ENCODE measurements around the gene BSG. TPM values are rescaled to one million over a fixed set of nuclear protein-coding genes. Genes with fewer than 3 reads are reported as not detected.
"Not testable (repeated sequence)": the region's sequence is repeated elsewhere in the genome, so short reads cannot be mapped to it uniquely, and the experiment has no call there.

BSG gene
- total RNA-seq, 1 experiment from 2014 or later: 618 TPM

- Histone ChIP-seq H3K4me1 (peaks cover 8% of the 10 kb centered on the region), H3K36me3 (ENCODE audit: control insufficient read depth, insufficient read depth, low read length) (no peaks in the 10 kb centered on the region), H3K4me3 (ENCODE audit: low read depth, low read length) (no peak overlapping the region), H3K27me3 (replicated peaks; ENCODE audit: control insufficient read depth, insufficient read depth, low read length) (no peaks in the 10 kb centered on the region), H3K9me3 (no peaks in the 10 kb centered on the region)
- ChIA-PET POLR2A (no interaction called here), CTCF (interaction anchor here (1.2 kb wide), 1 partner anchor 17 kb away, joined by 3 read pairs; no protein-coding TSS in a partner anchor)
- intact Hi-C loops (cut with micrococcal nuclease; ENCODE audit: unreplicated experiment): no loop called here
- peak in 1 of 2 experiments; percentile 65 for DNase-seq
- no TSS peak for BruUV-seq (replicated peaks)
- H3K27ac Mint-ChIP-seq (ENCODE audit: unreplicated experiment): no peak overlapping the region
- no peaks in the 10 kb centered on the region for H3K27me3 Mint-ChIP-seq (ENCODE audit: insufficient read depth, unreplicated experiment)
- H3K9me3 Mint-ChIP-seq (ENCODE audit: unreplicated experiment): no peaks in the 10 kb centered on the region
- H3K4me1 Mint-ChIP-seq (ENCODE audit: low read depth, unreplicated experiment): no peaks in the 10 kb centered on the region
- TF ChIP-seq CTCF (IDR thresholded peaks at IDR 0.05; ENCODE audit: insufficient read depth in 1 of 2, low read depth in 1 of 2, low read length in 1 of 2, severe bottlenecking in 1 of 2, unreplicated experiment in 1 of 2): peak; percentile 78 to 79
- H3K4me3 Mint-ChIP-seq (ENCODE audit: unreplicated experiment): no peak overlapping the region
- H3K36me3 Mint-ChIP-seq (ENCODE audit: insufficient read depth, unreplicated experiment): peaks cover 54% of the 10 kb centered on the region
Observed at GRCh38 chr19:584240-585001, 12.0 kb downstream of the BSG start.

DNA sequence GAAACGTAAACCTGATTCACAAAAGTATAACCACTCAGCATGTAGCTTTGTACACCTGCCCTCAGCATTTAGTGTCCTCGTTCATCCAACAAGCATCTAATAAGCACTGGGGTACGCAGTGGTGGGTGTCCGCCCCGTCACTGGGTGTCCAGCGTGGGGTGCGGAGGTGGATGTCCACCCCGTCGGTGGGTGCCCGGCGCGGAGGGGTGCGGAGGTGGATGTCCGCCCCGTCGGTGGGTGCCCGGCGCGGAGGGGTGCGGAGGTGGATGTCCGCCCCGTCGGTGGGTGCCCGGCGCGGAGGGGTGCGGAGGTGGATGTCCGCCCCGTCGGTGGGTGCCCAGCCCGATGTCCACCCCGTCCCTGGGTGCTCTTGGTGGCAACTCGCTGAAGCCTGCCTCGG lies 12.8 kb downstream of the BSG start:
- not testable (repeated sequence) for H3K9me3 Mint-ChIP-seq (ENCODE audit: unreplicated experiment)

GRCh38 chr19:585551-586110 lies 13.2 kb downstream of the BSG start:
- intact Hi-C loops (cut with micrococcal nuclease; ENCODE audit: unreplicated experiment): no loop called here
- H3K4me1 Mint-ChIP-seq (ENCODE audit: low read depth, unreplicated experiment): no peaks in the 10 kb centered on the region

More for the DNA sequence above, 12.8 kb downstream of the BSG start:
- CTCF ChIA-PET: interaction anchor here (0.6 to 1.2 kb wide), 2 partner anchors 18 to 166 kb away, joined by 3 read pairs; partner anchors contain the start of gene MISP
- H3K9me3 ChIP-seq; H3K4me1 ChIP-seq; H3K4me3 Mint-ChIP-seq (ENCODE audit: unreplicated experiment); DNase-seq; intact Hi-C loops (cut with micrococcal nuclease; ENCODE audit: unreplicated experiment); BruUV-seq (replicated peaks); H3K4me1 Mint-ChIP-seq (ENCODE audit: low read depth, unreplicated experiment); POLR2A ChIA-PET; H3K4me3 ChIP-seq (ENCODE audit: low read depth, low read length); H3K27me3 ChIP-seq (replicated peaks; ENCODE audit: control insufficient read depth, insufficient read depth, low read length); H3K36me3 ChIP-seq (ENCODE audit: control insufficient read depth, insufficient read depth, low read length); H3K27ac Mint-ChIP-seq (ENCODE audit: unreplicated experiment); H3K27me3 Mint-ChIP-seq (ENCODE audit: insufficient read depth, unreplicated experiment): not testable (repeated sequence)
- H3K36me3 Mint-ChIP-seq (ENCODE audit: insufficient read depth, unreplicated experiment): peaks cover 47% of the 10 kb centered on the region

More at GRCh38 chr19:585551-586110, 13.2 kb downstream of the BSG start:
- H3K27me3 Mint-ChIP-seq (ENCODE audit: insufficient read depth, unreplicated experiment): no peaks in the 10 kb centered on the region
- CTCF ChIA-PET: interaction anchor here (0.6 to 1.2 kb wide), 3 partner anchors 19 to 302 kb away, joined by 3 to 4 read pairs (median 3); partner anchors contain the start of gene MISP
- BruUV-seq (replicated peaks): no TSS peak
- H3K4me3 Mint-ChIP-seq (ENCODE audit: unreplicated experiment): no peak overlapping the region
- POLR2A ChIA-PET: no interaction called here
- Histone ChIP-seq H3K27me3 (replicated peaks; ENCODE audit: control insufficient read depth, insufficient read depth, low read length) (no peaks in the 10 kb centered on the region), H3K4me1 (peaks cover 11% of the 10 kb centered on the region), H3K9me3 (no peaks in the 10 kb centered on the region), H3K4me3 (ENCODE audit: low read depth, low read length) (no peak overlapping the region), H3K36me3 (ENCODE audit: control insufficient read depth, insufficient read depth, low read length) (no peaks in the 10 kb centered on the region)
- TF ChIP-seq CTCF (IDR thresholded peaks at IDR 0.05; ENCODE audit: insufficient read depth in 1 of 2, low read depth in 1 of 2, low read length in 1 of 2, severe bottlenecking in 1 of 2, unreplicated experiment in 1 of 2): no peak
- no peaks in the 10 kb centered on the region for H3K9me3 Mint-ChIP-seq (ENCODE audit: unreplicated experiment)
- H3K27ac Mint-ChIP-seq (ENCODE audit: unreplicated experiment): no peak overlapping the region
- peaks cover 42% of the 10 kb centered on the region for H3K36me3 Mint-ChIP-seq (ENCODE audit: insufficient read depth, unreplicated experiment)
- no peak for DNase-seq

Data from Caco-2 (cell line).